Tongue (tissue), 2 donors: ENCODE measurements around the gene PIBF1. TPM values are rescaled to one million over a fixed set of nuclear protein-coding genes. Genes with fewer than 3 reads are reported as not detected.
"Not testable (repeated sequence)": the region's sequence is repeated elsewhere in the genome, so short reads cannot be mapped to it uniquely, and the experiment has no call there.

Experiments
- DNase-seq: peaks from one replicate; pipeline ENCODE4 v3.0.0-alpha.2; 2015
- total RNA-seq: library from RNA; depleted of rRNA; stranded (reverse); fragments of >200 nt; gene quantifications from one replicate; pipeline ENCODE4 v1.2.3, GENCODE V29; 2014

PIBF1 gene
- 55.2 TPM for total RNA-seq

GRCh38 chr13:72781451-72782439 is at the start of gene PIBF1, which contains the start of gene DIS3:
Gene PIBF1, plus strand, starts transcription at chr13:72782133. Its CDS starts 1,337 bp downstream, at chr13:72783470.
Gene DIS3, minus strand, starts transcription at chr13:72781900. Its CDS starts 68 bp downstream, at chr13:72781832.
- peak; percentile 99 for DNase-seq

- DNase-seq: no peak
These were observed 44.9 kb upstream of the PIBF1 start for GRCh38 chr13:72737033-72737432.

GRCh38 chr13:72740015-72740414 is 41.9 kb upstream of the PIBF1 start:
- no peak for DNase-seq

- no peak for DNase-seq
These were observed 36.7 kb upstream of the PIBF1 start for GRCh38 chr13:72745260-72745659.

GRCh38 chr13:72751220-72751619 is 30.7 kb upstream of the PIBF1 start:
- DNase-seq: no peak

- DNase-seq: no peak
These were observed 27.8 kb upstream of the PIBF1 start for GRCh38 chr13:72754111-72754510.

GRCh38 chr13:72757792-72758535 is 24.0 kb upstream of the PIBF1 start:
- no peak for DNase-seq

GRCh38 chr13:72760189-72760588 is 21.7 kb upstream of the PIBF1 start:
- DNase-seq: no peak

GRCh38 chr13:72763411-72763810 is 18.5 kb upstream of the PIBF1 start:
- no peak for DNase-seq

- no peak for DNase-seq
These were observed 7.9 kb upstream of the PIBF1 start for GRCh38 chr13:72774019-72774418.

- peak; percentile 15 for DNase-seq
These were observed 784 bp downstream of the PIBF1 start for GRCh38 chr13:72782717-72783116.

- not testable (repeated sequence) for DNase-seq
These were observed 2.7 kb downstream of the PIBF1 start for GRCh38 chr13:72784679-72785078.

- no peak for DNase-seq
These were observed 6.9 kb downstream of the PIBF1 start for GRCh38 chr13:72788831-72789230.

- no peak for DNase-seq
These were observed 10.7 kb downstream of the PIBF1 start for GRCh38 chr13:72792640-72793039.

GRCh38 chr13:72798817-72799216 is 16.9 kb downstream of the PIBF1 start:
- DNase-seq: no peak

GRCh38 chr13:72804301-72804700 is 22.4 kb downstream of the PIBF1 start:
- no peak for DNase-seq

- no peak for DNase-seq
These were observed 23.9 kb downstream of the PIBF1 start for GRCh38 chr13:72805676-72806346.

GRCh38 chr13:72806514-72806913 is 24.6 kb downstream of the PIBF1 start:
- not testable (repeated sequence) for DNase-seq

- DNase-seq: peak; percentile 69
These were observed 27.1 kb downstream of the PIBF1 start for GRCh38 chr13:72808917-72809500.

- DNase-seq: no peak
These were observed 38.4 kb downstream of the PIBF1 start for GRCh38 chr13:72820156-72820897.

GRCh38 chr13:72820898-72821279 is 39.0 kb downstream of the PIBF1 start:
- no peak for DNase-seq
